Hepatocyte (in vitro differentiated cells): ENCODE measurements around the gene HES4. TPM values are rescaled to one million over a fixed set of nuclear protein-coding genes. Genes with fewer than 3 reads are reported as not detected.

Experiments
- DNase-seq: peaks from one replicate; pipeline ENCODE4 v3.0.0-alpha.2; 2016; ENCODE audit warnings: low spot score
- H2AFZ ChIP-seq: fragments of 200-600 bp; sonication (generic); 2 replicates; pipeline ENCODE4 v1.6.0; 2016; ENCODE audit warnings: antibody characterized with exemption, mild to moderate bottlenecking
- H3K27ac ChIP-seq: fragments of 200-600 bp; sonication (generic); 2 replicates; pipeline ENCODE4 v1.5.1; 2016; ENCODE audit warnings: mild to moderate bottlenecking
- H3K27me3 ChIP-seq: fragments of 200-600 bp; sonication (generic); 2 replicates; pipeline ENCODE4 v1.6.1; 2016
- H3K36me3 ChIP-seq: fragments of 200-600 bp; sonication (generic); replicated peaks from 2 replicates; pipeline ENCODE4 v1.5.1; 2016; ENCODE audit warnings: low read depth; ENCODE audit not compliant: insufficient read depth
- H3K4me1 ChIP-seq: fragments of 200-600 bp; sonication (generic); 2 replicates; pipeline ENCODE4 v1.5.1; 2016; ENCODE audit warnings: mild to moderate bottlenecking, moderate library complexity; ENCODE audit not compliant: insufficient read depth
- H3K4me2 ChIP-seq: fragments of 200-600 bp; sonication (generic); 2 replicates; pipeline ENCODE4 v1.6.0; 2016
- H3K4me3 ChIP-seq: fragments of 200-600 bp; sonication (generic); 2 replicates; pipeline ENCODE4 v1.5.1; 2016; ENCODE audit warnings: mild to moderate bottlenecking
- H3K79me2 ChIP-seq: fragments of 200-600 bp; sonication (generic); 2 replicates; pipeline ENCODE4 v1.6.0; 2017; ENCODE audit warnings: mild to moderate bottlenecking
- H3K9me2 ChIP-seq: fragments of 200-600 bp; sonication (generic); replicated peaks from 2 replicates; pipeline ENCODE4 v1.6.0; 2017; ENCODE audit warnings: mild to moderate bottlenecking; ENCODE audit not compliant: insufficient read depth
- H3K9me3 ChIP-seq: fragments of 200-600 bp; sonication (generic); 2 replicates; pipeline ENCODE4 v1.5.1; 2016; ENCODE audit warnings: low read depth, mild to moderate bottlenecking
- H4K20me1 ChIP-seq: fragments of 200-600 bp; sonication (generic); 2 replicates; pipeline ENCODE4 v1.6.0; 2016; ENCODE audit warnings: mild to moderate bottlenecking; ENCODE audit not compliant: insufficient read depth, poor library complexity, severe bottlenecking
- EZH2 ChIP-seq: fragments of 200-600 bp; sonication (generic); IDR thresholded peaks from 2 replicates; pipeline ENCODE4 v1.6.1; 2016; ENCODE audit warnings: antibody characterized with exemption, mild to moderate bottlenecking, borderline replicate concordance
- EZH2phosphoT487 ChIP-seq: fragments of 200-600 bp; sonication (generic); IDR thresholded peaks from one replicate; pipeline ENCODE4 v1.6.1; 2018; ENCODE audit warnings: antibody characterized with exemption, mild to moderate bottlenecking, low read depth, moderate library complexity; ENCODE audit not compliant: unreplicated experiment, severe bottlenecking
- WGBS: methylation state at CpG from one replicate; pipeline ENCODE4 v1.1.6; 2016; ENCODE audit warnings: low lambda C conversion rate; ENCODE audit errors: missing lambda C conversion rate; 5-methylcytosine and 5-hydroxymethylcytosine counted together
- polyA plus RNA-seq: library from polyadenylated mRNA; unstranded; fragments of >200 nt; fragmentation: Nextera tagmentation; extraction: Ambion mirVana; gene quantifications from 2 replicates; pipeline ENCODE4 v1.2.1, GENCODE V29; 2016
- total RNA-seq: library from RNA; depleted of rRNA; stranded (reverse); fragments of >200 nt; gene quantifications from 2 replicates; pipeline ENCODE4 v1.2.3, GENCODE V29; 2014
- TF ChIP-seq, protein P1 (sequence below): fragments of 200-600 bp; sonication (generic); IDR thresholded peaks from 2 replicates; pipeline ENCODE4 v1.5.1; 2016; ENCODE audit warnings: antibody characterized with exemption, mild to moderate bottlenecking; ENCODE audit not compliant: poor library complexity

Gene HES4
- total and polyA plus RNA-seq, 2 experiments from 2014 or later = 28.7 to 74.5 TPM

DNA sequence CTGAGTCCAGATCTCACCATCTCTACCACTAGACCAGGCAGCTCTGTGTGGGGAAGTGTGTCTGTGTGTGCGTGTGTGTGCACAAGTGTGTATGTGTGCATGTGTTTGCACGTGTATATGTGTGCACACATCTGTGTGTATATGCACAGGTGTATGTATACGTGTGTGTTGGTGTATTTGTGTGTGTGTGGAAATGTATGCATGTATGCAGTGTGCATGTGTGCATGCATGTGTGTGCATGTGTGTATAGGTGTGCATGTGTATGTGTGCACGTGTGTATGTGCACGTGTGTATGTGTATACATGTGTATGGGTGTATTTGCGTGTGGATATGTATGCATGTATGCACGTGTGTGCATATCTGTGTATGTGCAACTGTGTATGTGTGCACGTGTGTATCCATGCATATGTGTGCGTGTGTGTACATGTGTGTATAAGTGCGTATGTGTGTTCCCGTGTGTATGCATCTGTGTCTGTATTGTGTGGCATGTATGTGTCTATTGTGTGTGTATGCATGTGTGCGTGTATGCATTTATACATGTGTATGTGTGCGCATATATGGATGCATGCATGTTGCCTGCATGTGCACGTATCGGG, 30.5 kb downstream of the HES4 start:
- no peaks in the 10 kb centered on the region for H3K79me2 ChIP-seq
- H3K4me2 ChIP-seq = no peak overlapping the region
- TF ChIP-seq EZH2 (no peak), EZH2phosphoT487 (no peak)
- TF ChIP-seq, protein P1, sequence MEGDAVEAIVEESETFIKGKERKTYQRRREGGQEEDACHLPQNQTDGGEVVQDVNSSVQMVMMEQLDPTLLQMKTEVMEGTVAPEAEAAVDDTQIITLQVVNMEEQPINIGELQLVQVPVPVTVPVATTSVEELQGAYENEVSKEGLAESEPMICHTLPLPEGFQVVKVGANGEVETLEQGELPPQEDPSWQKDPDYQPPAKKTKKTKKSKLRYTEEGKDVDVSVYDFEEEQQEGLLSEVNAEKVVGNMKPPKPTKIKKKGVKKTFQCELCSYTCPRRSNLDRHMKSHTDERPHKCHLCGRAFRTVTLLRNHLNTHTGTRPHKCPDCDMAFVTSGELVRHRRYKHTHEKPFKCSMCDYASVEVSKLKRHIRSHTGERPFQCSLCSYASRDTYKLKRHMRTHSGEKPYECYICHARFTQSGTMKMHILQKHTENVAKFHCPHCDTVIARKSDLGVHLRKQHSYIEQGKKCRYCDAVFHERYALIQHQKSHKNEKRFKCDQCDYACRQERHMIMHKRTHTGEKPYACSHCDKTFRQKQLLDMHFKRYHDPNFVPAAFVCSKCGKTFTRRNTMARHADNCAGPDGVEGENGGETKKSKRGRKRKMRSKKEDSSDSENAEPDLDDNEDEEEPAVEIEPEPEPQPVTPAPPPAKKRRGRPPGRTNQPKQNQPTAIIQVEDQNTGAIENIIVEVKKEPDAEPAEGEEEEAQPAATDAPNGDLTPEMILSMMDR = no peak
- 84% methylated on average over 15 of the region's 15 CpGs for WGBS
- H3K27me3 ChIP-seq = peaks cover 4% of the 10 kb centered on the region
- H3K4me1 ChIP-seq = peaks cover 13% of the 10 kb centered on the region
- no peaks in the 10 kb centered on the region for H3K36me3 ChIP-seq
- no peak overlapping the region for H2AFZ ChIP-seq
- H3K9me2 ChIP-seq = no peaks in the 10 kb centered on the region
- H3K4me3 ChIP-seq = no peak overlapping the region
- H3K9me3 ChIP-seq = no peaks in the 10 kb centered on the region
- H3K27ac ChIP-seq = no peak overlapping the region
- DNase-seq = no peak
- no peaks in the 10 kb centered on the region for H4K20me1 ChIP-seq

DNA sequence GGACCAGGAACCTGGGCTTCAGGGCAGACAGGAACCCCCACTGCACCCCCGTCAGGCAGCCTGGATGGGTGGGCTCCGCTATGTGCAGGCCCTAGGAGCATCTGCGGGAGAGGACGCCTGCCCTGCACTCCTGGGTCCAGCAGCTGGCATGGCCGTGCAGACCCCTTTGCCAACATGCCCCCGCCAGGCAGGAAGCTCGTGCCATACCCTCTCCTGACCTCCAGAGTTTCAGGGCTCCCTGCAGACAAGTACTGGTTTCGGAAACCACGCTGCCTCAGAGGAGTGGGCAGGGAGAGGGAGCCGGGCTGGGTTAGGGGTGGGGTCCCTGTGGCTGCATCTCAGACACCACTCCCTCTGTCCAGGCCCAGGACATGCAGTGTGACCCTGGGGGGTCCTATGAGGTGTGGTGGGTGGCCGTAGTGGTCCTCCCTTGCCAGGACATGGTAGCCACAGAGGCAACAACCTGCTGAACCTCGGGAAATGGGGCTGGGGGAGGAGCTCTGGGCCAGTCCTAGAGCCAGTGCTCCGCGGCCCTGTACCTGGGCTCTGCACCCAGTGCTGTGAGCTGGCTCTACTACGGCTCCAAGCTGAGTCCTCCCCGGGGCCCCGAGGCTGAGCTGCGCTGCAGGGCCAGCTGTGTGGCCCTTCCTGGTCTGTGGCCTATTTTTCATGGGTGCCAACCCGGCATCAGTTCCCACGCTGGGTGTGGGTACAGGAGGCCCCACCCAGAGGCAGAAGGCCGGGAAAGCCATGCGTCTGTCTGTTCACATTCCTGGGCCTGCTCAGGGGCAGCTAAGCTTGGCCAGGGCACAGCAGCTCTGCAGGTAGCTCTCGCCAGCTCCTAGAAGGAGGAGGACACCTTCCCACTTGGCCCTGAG, 32.2 kb downstream of the HES4 start:
- no peak for DNase-seq

DNA sequence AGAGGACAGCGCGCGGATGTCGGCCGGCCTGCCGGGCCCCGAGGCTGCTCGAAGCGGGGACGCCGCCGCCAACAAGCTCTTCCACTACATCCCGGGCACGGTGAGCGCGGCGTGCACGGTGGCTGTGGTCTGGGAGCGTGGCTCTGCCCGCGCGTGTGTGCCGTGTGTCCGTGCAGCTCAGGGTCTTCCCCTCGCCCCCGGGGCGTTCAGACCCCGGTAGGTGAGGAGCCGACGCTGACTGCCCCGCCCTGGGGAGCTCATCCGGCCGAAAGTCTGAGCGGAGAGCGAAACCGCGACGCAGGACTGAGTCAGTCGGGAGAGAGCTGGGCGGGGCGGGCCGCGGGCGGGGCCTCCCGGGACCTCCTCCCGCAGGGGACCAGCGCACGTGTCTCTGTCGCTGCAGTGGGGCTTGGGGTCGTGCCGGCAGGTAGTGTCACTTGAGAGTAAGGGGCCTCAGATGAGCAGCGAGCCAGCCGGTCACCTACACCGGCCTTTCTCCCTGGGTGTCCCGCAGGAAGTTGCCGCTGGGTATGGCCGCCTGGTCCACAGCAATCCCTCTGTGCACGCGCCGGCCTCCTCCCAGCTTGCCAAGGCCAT, 33.1 kb downstream of the HES4 start:
- no peaks in the 10 kb centered on the region for H3K36me3 ChIP-seq
- no peaks in the 10 kb centered on the region for H3K9me2 ChIP-seq
- peaks cover 4% of the 10 kb centered on the region for H3K27me3 ChIP-seq
- no peak for TF ChIP-seq EZH2phosphoT487
- TF ChIP-seq, protein P1 = no peak
- TF ChIP-seq EZH2 = no peak
- peak overlapping the region; percentile 99 for H3K4me2 ChIP-seq
- 3% methylated on average over 46 of the region's 60 CpGs for WGBS
- peaks cover 13% of the 10 kb centered on the region for H3K4me1 ChIP-seq
- peak overlapping the region; percentile 91 for H3K27ac ChIP-seq
- H3K9me3 ChIP-seq = no peaks in the 10 kb centered on the region
- H4K20me1 ChIP-seq = no peaks in the 10 kb centered on the region
- peak; percentile 87 for DNase-seq
- H3K4me3 ChIP-seq = peak overlapping the region; percentile 48
- peak overlapping the region; percentile 77 for H2AFZ ChIP-seq
- H3K79me2 ChIP-seq = no peaks in the 10 kb centered on the region

More for the DNA sequence above, 32.2 kb downstream of the HES4 start:
- peaks cover 13% of the 10 kb centered on the region for H3K4me1 ChIP-seq
- no peaks in the 10 kb centered on the region for H3K9me3 ChIP-seq
- no peak overlapping the region for H2AFZ ChIP-seq
- peak overlapping the region; percentile 99 for H3K4me2 ChIP-seq
- TF ChIP-seq, protein P1 = no peak
- TF ChIP-seq EZH2phosphoT487 (no peak), EZH2 (no peak)
- WGBS = 84% methylated on average over 23 of the region's 23 CpGs
- H3K27ac ChIP-seq = no peak overlapping the region
- H3K9me2 ChIP-seq = no peaks in the 10 kb centered on the region
- no peaks in the 10 kb centered on the region for H4K20me1 ChIP-seq
- H3K4me3 ChIP-seq = no peak overlapping the region
- H3K27me3 ChIP-seq = peaks cover 4% of the 10 kb centered on the region
- H3K36me3 ChIP-seq = no peaks in the 10 kb centered on the region
- H3K79me2 ChIP-seq = no peaks in the 10 kb centered on the region
